AG04450 (cell line): ENCODE results near the gene FCHO1. TPM values are rescaled to one million over a fixed set of nuclear protein-coding genes. Genes with fewer than 3 reads are reported as not detected.

Source experiments
- CTCF ChIA-PET: fragments of 300-600, 350-600 bp; formaldehyde crosslinking; extraction: SDS; loops from one replicate; lab custom pipeline; 2022; ENCODE audit warnings: antibody characterized with exemption, inconsistent platforms; lab: Charles Lee
- POLR2A ChIA-PET: fragments of 350-600 bp; formaldehyde crosslinking; extraction: SDS; loops from one replicate; lab custom pipeline; 2021; ENCODE audit warnings: antibody characterized with exemption, inconsistent platforms; lab: Yijun Ruan, JAX
- DNase-seq: peaks from one replicate; pipeline ENCODE4 v3.0.0-alpha.2; 2011; ENCODE audit warnings: low read depth, low spot score
- H3K27ac ChIP-seq: one replicate; pipeline ENCODE4 v1.5.1; 2012; ENCODE audit warnings: low read depth, low read length, control low read depth
- H3K27me3 ChIP-seq: one replicate; pipeline ENCODE4 v1.6.0; 2012; ENCODE audit warnings: low read length; ENCODE audit not compliant: control insufficient read depth, insufficient read depth
- H3K4me3 ChIP-seq: 2 replicates; pipeline ENCODE4 v1.5.1; 2011; ENCODE audit warnings: mild to moderate bottlenecking, low read depth, low read length, control low read depth
- H3K9me3 ChIP-seq: 2 replicates; pipeline ENCODE4 v1.5.1; 2012; ENCODE audit warnings: low read length; ENCODE audit not compliant: control insufficient read depth, insufficient read depth
- polyA plus RNA-seq: library from polyadenylated mRNA; depleted of rRNA; stranded (reverse); fragments of >200 nt; gene quantifications from 2 replicates; pipeline ENCODE4 v1.2.3, GENCODE V29; 2011
- TF ChIP-seq, protein P1 (sequence below): IDR thresholded peaks from 2 replicates; pipeline ENCODE4 v1.5.1; 2011; ENCODE audit warnings: low read depth, low read length, control low read depth, inconsistent platforms

Gene FCHO1
- polyA plus RNA-seq, 1 experiment = 0.15 TPM

- DNase-seq = no peak
- Histone ChIP-seq H3K9me3 (no peaks in the 10 kb centered on the region), H3K27ac (no peak overlapping the region), H3K4me3 (no peak overlapping the region), H3K27me3 (no peaks in the 10 kb centered on the region)
- ChIA-PET POLR2A (no interaction called here), CTCF (no interaction called here)
- TF ChIP-seq, protein P1, sequence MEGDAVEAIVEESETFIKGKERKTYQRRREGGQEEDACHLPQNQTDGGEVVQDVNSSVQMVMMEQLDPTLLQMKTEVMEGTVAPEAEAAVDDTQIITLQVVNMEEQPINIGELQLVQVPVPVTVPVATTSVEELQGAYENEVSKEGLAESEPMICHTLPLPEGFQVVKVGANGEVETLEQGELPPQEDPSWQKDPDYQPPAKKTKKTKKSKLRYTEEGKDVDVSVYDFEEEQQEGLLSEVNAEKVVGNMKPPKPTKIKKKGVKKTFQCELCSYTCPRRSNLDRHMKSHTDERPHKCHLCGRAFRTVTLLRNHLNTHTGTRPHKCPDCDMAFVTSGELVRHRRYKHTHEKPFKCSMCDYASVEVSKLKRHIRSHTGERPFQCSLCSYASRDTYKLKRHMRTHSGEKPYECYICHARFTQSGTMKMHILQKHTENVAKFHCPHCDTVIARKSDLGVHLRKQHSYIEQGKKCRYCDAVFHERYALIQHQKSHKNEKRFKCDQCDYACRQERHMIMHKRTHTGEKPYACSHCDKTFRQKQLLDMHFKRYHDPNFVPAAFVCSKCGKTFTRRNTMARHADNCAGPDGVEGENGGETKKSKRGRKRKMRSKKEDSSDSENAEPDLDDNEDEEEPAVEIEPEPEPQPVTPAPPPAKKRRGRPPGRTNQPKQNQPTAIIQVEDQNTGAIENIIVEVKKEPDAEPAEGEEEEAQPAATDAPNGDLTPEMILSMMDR = no peak
These were observed 18.1 kb upstream of the FCHO1 start for GRCh38 chr19:17733127-17733526.

DNA sequence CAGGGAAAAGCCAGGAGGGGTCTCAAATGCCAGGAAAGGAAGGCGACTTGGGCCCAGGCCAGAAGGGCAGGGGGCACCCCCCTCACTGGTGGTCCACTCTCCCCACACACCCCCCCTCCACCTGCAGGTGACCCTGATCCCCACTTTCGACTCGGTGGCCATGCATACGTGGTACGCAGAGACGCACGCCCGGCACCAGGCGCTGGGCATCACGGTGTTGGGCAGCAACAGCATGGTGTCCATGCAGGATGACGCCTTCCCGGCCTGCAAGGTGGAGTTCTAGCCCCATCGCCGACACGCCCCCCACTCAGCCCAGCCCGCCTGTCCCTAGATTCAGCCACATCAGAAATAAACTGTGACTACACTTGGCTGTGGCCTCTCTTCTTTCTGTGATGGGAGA, 17.1 kb upstream of the FCHO1 start:
- Histone ChIP-seq H3K27me3 (no peaks in the 10 kb centered on the region), H3K4me3 (no peak overlapping the region), H3K9me3 (no peaks in the 10 kb centered on the region), H3K27ac (no peak overlapping the region)
- no peak for DNase-seq
- TF ChIP-seq, protein P1 = no peak
- ChIA-PET CTCF (no interaction called here), POLR2A (no interaction called here)

DNA sequence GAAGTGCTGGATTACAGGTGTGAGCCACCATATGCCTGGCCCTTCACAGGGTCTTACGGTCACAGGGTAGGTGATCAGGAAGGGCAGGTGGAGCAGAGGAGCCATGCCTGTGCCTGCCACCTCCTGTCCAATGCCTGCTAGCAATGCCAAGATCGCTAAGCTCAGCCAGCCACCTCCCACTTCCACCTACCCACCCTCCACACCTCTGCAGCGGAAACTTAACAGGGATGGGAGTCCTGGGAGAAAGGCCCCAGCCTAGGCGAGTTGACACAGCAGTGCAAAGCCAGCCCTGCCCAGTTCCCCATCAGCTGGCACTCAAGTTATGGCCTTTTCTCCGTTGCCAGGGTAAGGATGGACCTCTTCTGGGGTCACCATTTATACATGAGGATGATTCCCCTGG, 15.9 kb upstream of the FCHO1 start:
- no peak for DNase-seq
- no peak overlapping the region for H3K27ac ChIP-seq
- ChIA-PET CTCF (no interaction called here), POLR2A (no interaction called here)
- H3K9me3 ChIP-seq = no peaks in the 10 kb centered on the region
- no peak overlapping the region for H3K4me3 ChIP-seq
- TF ChIP-seq, protein P1 = no peak
- no peaks in the 10 kb centered on the region for H3K27me3 ChIP-seq

DNA sequence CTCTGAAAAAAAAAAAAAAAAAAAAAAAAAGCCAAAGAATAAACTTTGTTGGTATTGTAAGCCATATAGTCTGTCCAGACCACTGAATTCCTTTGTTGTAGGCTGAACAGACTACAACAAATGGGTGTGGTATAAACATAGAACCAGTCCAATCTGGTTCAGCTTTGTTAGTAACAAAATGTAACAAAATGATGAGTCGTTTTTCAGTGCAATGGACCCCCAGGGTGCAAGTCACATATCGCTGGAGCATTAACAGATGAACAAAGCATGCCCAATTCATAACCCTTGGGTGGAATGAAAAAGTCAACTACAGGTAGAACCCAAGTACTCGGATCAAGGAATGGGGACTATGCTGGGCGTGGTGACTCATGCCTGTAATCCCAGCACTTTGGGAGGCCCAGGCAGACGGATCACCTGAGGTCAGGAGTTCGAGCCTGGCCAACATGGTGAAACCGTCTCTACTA, 13.6 kb upstream of the FCHO1 start:
- H3K27ac ChIP-seq = no peak overlapping the region
- POLR2A ChIA-PET = interaction anchor here (0.6 kb wide), 1 partner anchor 15 kb away, joined by 4 read pairs; no protein-coding TSS in a partner anchor
- no peak overlapping the region for H3K4me3 ChIP-seq
- CTCF ChIA-PET = interaction anchor here (2.3 kb wide), 1 partner anchor 29 kb away, joined by 6 read pairs; no protein-coding TSS in a partner anchor
- no peaks in the 10 kb centered on the region for H3K9me3 ChIP-seq
- DNase-seq = no peak
- TF ChIP-seq, protein P1 = no peak
- H3K27me3 ChIP-seq = no peaks in the 10 kb centered on the region

GRCh38 chr19:17739121-17739875, 12.0 kb upstream of the FCHO1 start:
- no peak overlapping the region for H3K27ac ChIP-seq
- H3K9me3 ChIP-seq = no peaks in the 10 kb centered on the region
- ChIA-PET CTCF (interaction anchor here (2.3 kb wide), 1 partner anchor 28 kb away, joined by 6 read pairs; no protein-coding TSS in a partner anchor), POLR2A (no interaction called here)
- TF ChIP-seq, protein P1 = no peak
- H3K27me3 ChIP-seq = no peaks in the 10 kb centered on the region
- no peak for DNase-seq
- no peak overlapping the region for H3K4me3 ChIP-seq
